ENCODE measurements around the gene LZTR1.
A peak's percentile ranks its signal among the peaks of the same experiment; 100 is the strongest.
"Not testable (repeated sequence)": the region's sequence is repeated elsewhere in the genome, so short reads cannot be mapped to it uniquely, and the experiment has no call there.

Gene LZTR1

GRCh38 chr22:21043860-21044535 is 61.9 kb downstream of the LZTR1 start:
- TF ChIP-seq TAF1 (IDR thresholded peaks at IDR 0.05; ENCODE audit: low read depth, low read length) (no peak), POLR2AphosphoS5 (IDR thresholded peaks at IDR 0.05; ENCODE audit: low read depth, low read length) (no peak), POU2F2 (IDR thresholded peaks at IDR 0.05; ENCODE audit: low read depth, low read length) (no peak), SPI1 (IDR thresholded peaks at IDR 0.05; ENCODE audit: low read depth, low read length) (no peak), POLR2A (IDR thresholded peaks at IDR 0.05; ENCODE audit: low read depth, low read length) (no peak), PAX5 (IDR thresholded peaks at IDR 0.05; ENCODE audit: insufficient read depth, low read length, severe bottlenecking) (no peak)
- FAIRE-seq: no peak
- DNase-seq (ENCODE audit: insufficient read length, low spot score): no peak

- DNase-seq (ENCODE audit: insufficient read length, low spot score): no peak
- no peak for FAIRE-seq
- TF ChIP-seq TAF1 (IDR thresholded peaks at IDR 0.05; ENCODE audit: low read depth, low read length) (no peak), PAX5 (IDR thresholded peaks at IDR 0.05; ENCODE audit: insufficient read depth, low read length, severe bottlenecking) (no peak), POU2F2 (IDR thresholded peaks at IDR 0.05; ENCODE audit: low read depth, low read length) (no peak), POLR2AphosphoS5 (IDR thresholded peaks at IDR 0.05; ENCODE audit: low read depth, low read length) (no peak), POLR2A (IDR thresholded peaks at IDR 0.05; ENCODE audit: low read depth, low read length) (no peak), SPI1 (IDR thresholded peaks at IDR 0.05; ENCODE audit: low read depth, low read length) (no peak)
Measured at GRCh38 chr22:21044931-21045584, 63.0 kb downstream of the LZTR1 start.

- no peak for TF ChIP-seq POLR2AphosphoS5 (IDR thresholded peaks at IDR 0.05; ENCODE audit: low read depth, low read length)
- TF ChIP-seq POLR2A (IDR thresholded peaks at IDR 0.05; ENCODE audit: low read depth, low read length): no peak
- TF ChIP-seq POU2F2 (IDR thresholded peaks at IDR 0.05; ENCODE audit: low read depth, low read length): no peak
- TF ChIP-seq TAF1 (IDR thresholded peaks at IDR 0.05; ENCODE audit: low read depth, low read length): no peak
- TF ChIP-seq SPI1 (IDR thresholded peaks at IDR 0.05; ENCODE audit: low read depth, low read length): no peak
- TF ChIP-seq PAX5 (IDR thresholded peaks at IDR 0.05; ENCODE audit: insufficient read depth, low read length, severe bottlenecking): no peak
- FAIRE-seq (peak; percentile 96), DNase-seq (ENCODE audit: insufficient read length, low spot score) (peak; percentile 98)
Measured at GRCh38 chr22:21045585-21046294, 63.6 kb downstream of the LZTR1 start, which contains the start of gene LRRC74B. Gene LRRC74B, plus strand, starts transcription at chr22:21045946. Its CDS starts 41 bp downstream, at chr22:21045987.

- DNase-seq (ENCODE audit: insufficient read length, low spot score): no peak
Measured at GRCh38 chr22:21047035-21047661, 65.1 kb downstream of the LZTR1 start.

GRCh38 chr22:21047730-21048129 is 65.6 kb downstream of the LZTR1 start:
- no peak for FAIRE-seq
- DNase-seq (ENCODE audit: insufficient read length, low spot score): no peak
- TF ChIP-seq POLR2AphosphoS5 (IDR thresholded peaks at IDR 0.05; ENCODE audit: low read depth, low read length) (no peak), SPI1 (IDR thresholded peaks at IDR 0.05; ENCODE audit: low read depth, low read length) (no peak), POLR2A (IDR thresholded peaks at IDR 0.05; ENCODE audit: low read depth, low read length) (no peak), POU2F2 (IDR thresholded peaks at IDR 0.05; ENCODE audit: low read depth, low read length) (no peak), PAX5 (IDR thresholded peaks at IDR 0.05; ENCODE audit: insufficient read depth, low read length, severe bottlenecking) (no peak), TAF1 (IDR thresholded peaks at IDR 0.05; ENCODE audit: low read depth, low read length) (no peak)

More at GRCh38 chr22:21047035-21047661, 65.1 kb downstream of the LZTR1 start:
- no peak for FAIRE-seq
- TF ChIP-seq PAX5 (IDR thresholded peaks at IDR 0.05; ENCODE audit: insufficient read depth, low read length, severe bottlenecking) (no peak), POU2F2 (IDR thresholded peaks at IDR 0.05; ENCODE audit: low read depth, low read length) (no peak), TAF1 (IDR thresholded peaks at IDR 0.05; ENCODE audit: low read depth, low read length) (no peak), POLR2AphosphoS5 (IDR thresholded peaks at IDR 0.05; ENCODE audit: low read depth, low read length) (no peak), SPI1 (IDR thresholded peaks at IDR 0.05; ENCODE audit: low read depth, low read length) (no peak), POLR2A (IDR thresholded peaks at IDR 0.05; ENCODE audit: low read depth, low read length) (no peak)

GRCh38 chr22:21048448-21048847 is 66.4 kb downstream of the LZTR1 start:
- not testable (repeated sequence) for FAIRE-seq; DNase-seq (ENCODE audit: insufficient read length, low spot score)

Measured in GM12891 (cell line).